HG03066 (cell line): Measurements from ENCODE around the gene LTB.
"Not testable (repeated sequence)": the region's sequence is repeated elsewhere in the genome, so short reads cannot be mapped to it uniquely, and the experiment has no call there.

Experiments used
- ATAC-seq: cut with Tn5 transposase; IDR thresholded peaks from one replicate; pipeline ENCODE4 v1.9.1; 2021; ENCODE audit warnings: low read depth; ENCODE audit not compliant: unreplicated experiment

Gene LTB

DNA sequence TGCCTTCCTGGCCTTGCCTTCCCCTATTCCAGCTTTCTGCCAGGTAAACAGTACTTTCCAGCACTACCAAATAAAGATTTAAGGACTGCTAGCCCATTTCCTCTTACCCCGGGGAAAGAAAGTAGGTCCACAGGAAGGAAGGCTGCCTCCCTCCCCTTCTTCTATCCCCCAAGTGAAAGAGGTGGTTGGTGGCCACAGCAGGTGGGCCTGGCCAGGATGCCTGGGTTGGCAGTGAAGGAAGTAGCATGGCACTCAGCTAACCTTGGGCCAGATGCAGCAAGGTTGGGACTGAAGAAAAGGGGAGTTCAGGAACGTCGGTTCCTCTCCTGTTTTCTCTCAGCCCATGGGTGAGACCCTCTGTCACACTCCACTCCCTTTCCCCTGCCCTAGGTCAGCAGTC is 25.9 kb downstream of the LTB start:
- ATAC-seq: no peak

DNA sequence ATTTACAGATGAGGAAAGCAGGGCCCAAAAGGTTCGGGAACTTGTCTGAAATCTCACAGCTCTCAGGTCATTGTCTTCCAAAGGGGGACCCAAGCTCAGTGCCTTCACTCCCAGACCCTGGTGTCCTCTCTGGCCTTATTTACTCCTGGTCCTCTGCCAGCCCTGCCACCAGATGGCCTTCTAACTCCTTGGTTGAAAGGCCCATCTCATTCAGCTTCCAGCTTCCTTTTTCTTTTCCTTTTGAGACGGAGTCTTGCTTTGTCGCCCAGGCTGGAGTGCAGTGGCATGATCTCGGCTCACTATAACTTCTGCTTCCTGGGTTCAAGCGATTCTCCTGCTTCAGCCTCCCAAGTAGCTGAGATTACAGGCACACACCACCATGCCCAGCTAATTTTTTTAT is 30.9 kb downstream of the LTB start:
- ATAC-seq: not testable (repeated sequence)

- ATAC-seq: no peak
Observed at GRCh38 chr6:31548544-31548873, 33.7 kb downstream of the LTB start.

DNA sequence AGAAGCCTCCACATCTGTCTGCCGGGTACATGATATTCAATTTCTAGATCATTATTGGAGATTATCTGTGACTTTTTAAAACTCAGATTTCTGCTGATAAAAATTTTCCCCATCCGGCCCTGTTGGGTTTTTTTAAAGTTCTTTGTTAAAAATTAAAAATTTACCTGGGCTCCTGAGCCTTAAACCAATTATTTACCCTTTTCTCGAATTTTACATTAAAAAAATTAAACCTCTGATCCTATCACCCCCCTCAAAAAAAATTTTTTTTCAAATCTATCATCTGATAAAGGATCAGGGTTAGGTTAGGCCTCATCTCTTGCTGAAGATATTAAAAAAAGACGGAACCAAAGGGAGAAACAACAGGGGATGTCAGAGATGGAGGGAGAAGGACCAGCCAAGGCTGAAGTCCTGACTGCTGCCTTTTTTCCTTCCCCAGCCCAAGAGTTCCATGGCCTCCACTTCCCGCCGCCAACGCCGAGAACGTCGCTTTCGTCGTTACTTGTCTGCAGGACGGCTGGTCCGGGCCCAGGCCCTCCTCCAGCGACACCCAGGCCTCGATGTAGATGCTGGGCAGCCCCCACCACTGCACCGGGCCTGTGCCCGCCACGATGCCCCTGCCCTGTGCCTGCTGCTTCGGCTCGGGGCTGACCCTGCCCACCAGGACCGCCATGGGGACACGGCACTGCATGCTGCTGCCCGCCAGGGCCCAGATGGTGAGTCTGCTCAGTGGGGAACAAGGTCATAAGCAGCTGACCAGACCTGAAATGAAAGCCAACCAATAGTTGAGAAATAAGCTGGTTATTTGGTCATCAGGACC is 34.3 kb downstream of the LTB start:
- ATAC-seq: no peak

- peak; percentile 58 for ATAC-seq
Observed at GRCh38 chr6:31546958-31547726, 35.1 kb downstream of the LTB start, which contains the start of gene NFKBIL1. TSS of gene NFKBIL1 (plus strand) at chr6:31547608. CDS start at chr6:31547695, 87 bp downstream.

DNA sequence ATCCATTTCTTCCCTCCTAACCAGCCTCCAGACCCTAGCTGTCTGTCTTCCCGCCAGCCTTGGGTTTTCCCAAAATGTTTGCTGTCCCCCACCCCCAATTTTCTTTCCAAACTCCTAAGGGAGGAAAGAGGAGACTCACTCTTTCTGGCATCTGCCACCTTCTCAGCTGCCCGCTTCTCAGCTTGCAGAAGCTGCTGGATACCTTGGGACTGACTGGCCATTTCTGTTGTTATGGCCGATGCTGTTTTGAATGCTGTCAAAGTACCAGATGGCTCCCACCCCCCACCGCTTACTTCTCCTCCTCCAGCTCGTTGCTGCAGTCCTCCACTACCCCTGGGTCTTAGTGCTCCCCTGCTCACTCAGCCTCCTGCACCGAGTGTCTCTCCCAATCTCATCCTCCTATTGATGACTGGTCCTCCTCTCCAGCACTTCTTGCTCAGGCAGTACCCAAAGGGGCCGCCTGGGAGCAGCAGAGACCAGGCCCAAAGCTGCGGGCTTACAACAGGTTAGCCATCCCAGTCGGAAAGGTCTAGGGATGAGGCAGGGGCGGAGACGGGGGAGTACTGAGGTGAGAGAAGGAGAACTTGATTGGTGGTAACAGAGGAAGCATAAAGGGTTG is 35.8 kb downstream of the LTB start, which contains the start of gene ATP6V1G2:
ATP6V1G2 (minus strand) TSS at position 270 of the 619 bp plus-strand sequence; CDS start at position 221, 49 bp downstream.
- ATAC-seq: no peak

GRCh38 chr6:31545291-31545690 is 36.9 kb downstream of the LTB start:
- ATAC-seq: no peak

DNA sequence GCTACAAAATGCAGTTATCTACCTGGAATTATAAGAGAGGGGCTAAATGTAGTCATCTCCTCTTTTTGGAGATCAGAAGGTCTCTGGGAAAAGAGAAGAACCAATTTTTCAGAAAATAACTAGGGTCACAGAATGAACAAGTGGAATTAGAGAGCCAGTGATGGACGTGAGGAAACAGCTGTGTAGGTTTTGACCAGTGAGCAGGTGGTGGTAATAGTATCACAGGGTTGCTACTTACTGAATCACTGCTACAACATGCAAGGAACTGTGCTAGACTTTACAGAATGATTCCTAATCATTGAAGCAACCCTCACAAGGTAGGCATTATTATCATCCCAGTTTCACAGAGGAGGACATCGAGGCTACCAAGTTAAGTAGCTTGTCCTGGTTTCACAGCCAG is 37.5 kb downstream of the LTB start:
- no peak for ATAC-seq

DNA sequence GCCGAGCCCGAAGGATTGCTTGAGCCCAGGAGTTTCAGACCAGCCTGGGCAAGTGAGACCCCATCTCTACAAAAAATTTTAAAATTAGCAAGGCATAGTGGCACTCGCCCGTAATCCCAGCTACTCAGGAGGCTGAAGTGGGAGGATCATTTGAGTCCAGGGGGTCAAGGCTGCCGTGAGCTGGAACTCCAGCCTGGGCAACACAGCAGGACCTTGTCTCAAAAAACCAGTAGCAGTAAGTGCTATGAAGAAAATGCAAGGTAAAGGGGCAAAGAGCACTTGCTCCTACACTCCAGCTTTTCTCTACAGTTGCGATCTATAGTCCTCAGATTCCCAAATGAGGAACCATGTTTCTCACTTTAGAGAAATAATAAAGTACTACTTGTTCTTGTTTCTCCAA is 38.6 kb downstream of the LTB start:
- ATAC-seq: no peak

GRCh38 chr6:31541658-31542521 is 40.3 kb downstream of the LTB start, which contains the start of gene DDX39B:
TSS of gene DDX39B (minus strand) at chr6:31542003. CDS start at chr6:31540532, 1,471 bp downstream.
- ATAC-seq: peak; percentile 65

- ATAC-seq: no peak
Observed at GRCh38 chr6:31541059-31541657, 41.1 kb downstream of the LTB start.

DNA sequence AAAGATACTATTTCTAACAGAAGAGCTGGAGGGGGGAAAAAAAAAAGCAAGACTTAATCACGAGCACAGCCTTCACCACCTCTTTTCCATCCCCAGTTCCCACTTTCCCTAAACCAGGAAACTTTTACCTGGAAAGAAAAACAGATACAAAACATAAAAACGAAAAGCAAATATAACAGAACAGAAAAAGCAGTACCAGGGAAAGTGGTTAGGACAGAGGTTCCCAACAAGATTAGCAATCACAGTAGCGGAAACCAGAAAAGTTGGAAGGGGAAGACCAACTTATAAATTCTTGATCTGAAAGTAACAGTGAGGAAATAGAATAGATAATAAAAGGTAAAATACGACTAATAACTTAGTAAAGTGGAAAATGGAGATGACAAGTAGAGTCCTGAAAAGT is 41.6 kb downstream of the LTB start:
- no peak for ATAC-seq

DNA sequence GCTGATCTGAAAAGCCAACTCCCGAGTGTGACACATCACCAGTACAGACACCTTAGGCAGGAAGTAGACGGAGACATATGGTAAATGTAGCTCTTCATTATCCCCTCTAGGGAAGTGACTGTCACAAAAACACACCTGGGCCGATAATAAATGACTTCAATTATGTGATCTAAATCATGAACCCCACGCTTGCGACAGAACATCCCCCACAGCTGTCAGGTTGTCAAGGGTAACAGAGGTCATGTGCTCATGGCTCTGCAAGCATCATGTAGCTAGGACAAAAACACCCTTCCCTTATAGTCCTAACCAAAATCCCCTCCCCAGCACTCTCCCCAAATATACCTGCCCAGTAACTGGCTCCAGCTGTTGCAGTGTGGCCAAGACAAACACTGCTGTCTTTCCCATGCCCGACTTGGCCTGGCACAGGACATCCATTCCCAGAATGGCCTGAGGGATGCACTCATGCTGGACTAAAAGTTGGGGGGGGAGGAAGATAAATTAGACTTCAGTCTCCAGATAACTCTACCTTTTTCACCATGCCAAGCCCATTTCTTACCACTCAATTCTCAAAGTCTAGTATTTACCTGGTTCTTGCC is 43.3 kb downstream of the LTB start:
- ATAC-seq: no peak

- no peak for ATAC-seq
Observed at GRCh38 chr6:31535538-31536324, 46.5 kb downstream of the LTB start.

DNA sequence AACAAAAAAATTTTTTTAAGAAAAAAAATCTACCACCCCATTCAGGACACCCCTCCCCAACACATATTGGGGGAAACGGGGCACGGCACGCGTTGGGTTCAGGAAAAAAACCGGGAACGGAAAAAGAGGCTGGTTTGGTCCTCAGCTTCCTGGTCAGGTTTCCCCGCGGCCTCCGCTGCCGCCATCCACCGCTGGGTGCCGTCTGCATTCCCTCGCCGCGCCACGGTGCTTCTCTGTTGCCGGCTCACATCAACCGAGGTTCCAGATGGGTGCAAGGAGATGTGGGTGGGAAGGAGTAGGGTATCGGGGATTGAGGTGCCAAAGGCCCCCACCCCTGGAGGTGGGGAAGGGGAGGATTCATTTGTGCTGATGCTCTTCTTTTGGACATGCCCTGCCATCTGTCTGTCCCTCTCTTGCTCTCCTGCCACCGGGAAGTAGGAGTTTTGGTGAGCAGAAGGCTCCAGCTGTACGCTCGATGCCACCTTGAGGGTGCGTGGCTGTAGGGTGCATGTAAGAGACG is 47.6 kb downstream of the LTB start:
- ATAC-seq: no peak

DNA sequence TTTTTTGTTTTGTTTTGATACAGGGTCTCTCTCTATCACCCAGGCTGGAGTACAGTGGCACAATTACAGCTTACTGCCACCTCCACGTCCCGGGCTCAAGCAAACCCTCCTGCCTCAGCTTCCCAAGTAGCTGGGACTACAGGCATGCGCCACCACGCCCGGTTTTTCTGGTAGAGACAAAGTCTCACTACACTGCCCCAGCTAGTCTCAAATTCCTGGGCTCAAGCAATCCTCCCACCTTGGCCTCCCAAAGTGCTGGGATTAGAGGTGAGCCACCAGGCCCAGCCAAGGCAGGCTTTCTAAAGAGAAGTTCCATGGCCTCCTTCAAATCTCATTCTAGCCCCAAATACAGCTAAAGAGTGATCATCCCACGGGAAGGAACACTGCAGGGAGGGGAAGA is 48.2 kb downstream of the LTB start:
- ATAC-seq: no peak

- ATAC-seq: no peak
Observed at GRCh38 chr6:31533455-31533841, 48.8 kb downstream of the LTB start.

DNA sequence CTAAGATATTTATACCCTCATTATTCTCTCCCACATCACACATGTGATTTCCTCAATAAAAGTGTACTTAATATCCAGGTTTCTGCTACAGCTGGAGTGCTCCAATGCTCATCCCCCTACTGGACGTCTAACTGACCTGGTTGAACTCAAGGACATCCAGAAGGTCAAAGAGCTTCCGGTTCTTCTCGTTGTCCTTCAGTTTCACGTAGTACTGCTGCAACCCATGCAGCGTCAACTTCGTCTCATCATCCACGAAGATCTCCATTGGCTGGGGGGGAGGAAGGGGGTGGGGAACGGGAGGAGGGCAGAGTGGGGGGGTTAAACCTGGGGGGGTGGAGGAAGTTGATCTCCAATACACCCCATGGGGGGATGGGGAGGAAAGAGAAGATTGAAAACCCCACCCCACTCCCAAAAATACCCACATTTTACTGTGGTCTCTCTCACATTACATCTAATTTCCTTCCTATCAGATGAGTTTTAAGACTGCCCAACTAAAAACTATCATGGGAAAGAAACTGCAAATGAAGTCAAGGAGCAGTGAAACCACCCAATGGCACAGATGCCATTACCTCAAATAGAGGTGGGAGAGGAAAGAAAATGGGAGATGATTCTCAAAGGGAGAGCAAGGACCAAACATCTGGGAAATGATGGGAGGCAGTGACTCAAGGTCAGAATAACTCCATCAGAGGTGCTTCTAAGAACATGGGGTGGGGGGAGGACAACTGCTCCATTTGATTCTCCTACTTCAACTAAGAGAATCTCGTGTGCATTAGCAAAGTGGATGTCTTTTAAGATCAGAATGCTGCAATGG is 49.4 kb downstream of the LTB start:
- no peak for ATAC-seq
